Vagina (tissue), 2 donors: Measurements from ENCODE around the gene LAMB1. TPM values are rescaled to one million over a fixed set of nuclear protein-coding genes. Genes with fewer than 3 reads are reported as not detected.

Experiments used
- DNase-seq, 2 donors: peaks; one replicate each; pipeline ENCODE4 v3.0.0-alpha.2; 2017; ENCODE audit errors: extremely low spot score in 2 of 2
- H3K27ac ChIP-seq: fragments of 200-600 bp; sonication (generic); one replicate; pipeline ENCODE4 v1.5.1; 2019
- H3K27me3 ChIP-seq: fragments of 200-600 bp; sonication (generic); one replicate; pipeline ENCODE4 v1.5.1; 2019
- H3K36me3 ChIP-seq, 2 donors: fragments of 200-600 bp; sonication (generic); one replicate each; pipeline ENCODE4 v1.5.1; 2017 to 2019
- H3K4me1 ChIP-seq: fragments of 200-600 bp; sonication (generic); one replicate; pipeline ENCODE4 v1.5.1; 2019
- H3K4me3 ChIP-seq, 2 donors: fragments of 200-600 bp; sonication (generic); 1 replicate in 1 of 2; 2 replicates in 1 of 2; pipeline ENCODE4 v1.5.1; 2016 to 2019
- H3K9me3 ChIP-seq: fragments of 200-600 bp; sonication (generic); one replicate; pipeline ENCODE4 v1.5.1; 2019
- CTCF ChIP-seq, 3 experiments: fragments of 450-650 bp in 2 of 3; fragments of 200-600 bp in 1 of 3; sonication (generic) in 1 of 3; IDR thresholded peaks; one replicate each; pipeline ENCODE4 v1.5.1; 2017 to 2019; ENCODE audit warnings: antibody characterized with exemption in 3 of 3, mild to moderate bottlenecking in 2 of 3, moderate library complexity in 2 of 3
- POLR2A ChIP-seq, 2 donors: fragments of 450-650 bp; IDR thresholded peaks; one replicate each; pipeline ENCODE4 v1.6.1; 2017; ENCODE audit warnings: antibody characterized with exemption in 2 of 2, mild to moderate bottlenecking in 2 of 2, moderate library complexity in 2 of 2
- POLR2AphosphoS5 ChIP-seq, 2 donors: sonication (generic); formaldehyde crosslinking; IDR thresholded peaks; one replicate each; pipeline ENCODE4 v1.9.0; 2017; ENCODE audit warnings: antibody characterized with exemption in 2 of 2, mild to moderate bottlenecking in 2 of 2, low read depth in 1 of 2; ENCODE audit not compliant: insufficient read depth in 1 of 2
- intact Hi-C: fragments of 100-400 bp; cut with DNase I; formaldehyde crosslinking; loops from one replicate; pipeline ENCODE4 v1.15.1; 2023
- total RNA-seq: library from RNA; depleted of rRNA; stranded (reverse); fragments of >200 nt; gene quantifications from one replicate; pipeline ENCODE4 v1.2.3, GENCODE V29; 2016

LAMB1 gene
- total RNA-seq, 1 donor from 2014 or later: 152 TPM

GRCh38 chr7:107951896-107952295 is 51.1 kb downstream of the LAMB1 start:
- H3K4me1 ChIP-seq: peaks cover 1% of the 10 kb centered on the region

GRCh38 chr7:107951172-107951787 is 51.7 kb downstream of the LAMB1 start:
- no peak for TF ChIP-seq POLR2AphosphoS5 (IDR thresholded peaks at IDR 0.05; ENCODE audit: insufficient read depth in 1 of 2, low read depth in 1 of 2)
- TF ChIP-seq POLR2A (IDR thresholded peaks at IDR 0.05): no peak
- no peak for TF ChIP-seq CTCF (IDR thresholded peaks at IDR 0.05)
- no peak overlapping the region for H3K4me3 ChIP-seq
- intact Hi-C loops: no loop called here
- H3K27me3 ChIP-seq: no peaks in the 10 kb centered on the region
- no peak overlapping the region for H3K27ac ChIP-seq
- no peaks in the 10 kb centered on the region for H3K9me3 ChIP-seq
- peaks cover 4 to 13% of the 10 kb centered on the region in 2 donors for H3K36me3 ChIP-seq
- no peak for DNase-seq
- no peaks in the 10 kb centered on the region for H3K4me1 ChIP-seq

More at GRCh38 chr7:107951896-107952295, 51.1 kb downstream of the LAMB1 start:
- Histone ChIP-seq H3K4me3 (no peak overlapping the region), H3K9me3 (no peaks in the 10 kb centered on the region), H3K27me3 (no peaks in the 10 kb centered on the region), H3K27ac (no peak overlapping the region), H3K36me3 (peaks cover 4 to 13% of the 10 kb centered on the region in 2 donors)
- DNase-seq: no peak
- no peak for TF ChIP-seq CTCF (IDR thresholded peaks at IDR 0.05)
- intact Hi-C loops: no loop called here

GRCh38 chr7:107949443-107949935 is 53.5 kb downstream of the LAMB1 start:
- Histone ChIP-seq H3K4me1 (no peaks in the 10 kb centered on the region), H3K9me3 (no peaks in the 10 kb centered on the region), H3K36me3 (peaks cover 4 to 8% of the 10 kb centered on the region in 2 donors), H3K27me3 (no peaks in the 10 kb centered on the region), H3K4me3 (no peak overlapping the region), H3K27ac (no peak overlapping the region)
- no peak for TF ChIP-seq POLR2A (IDR thresholded peaks at IDR 0.05)
- no peak for TF ChIP-seq CTCF (IDR thresholded peaks at IDR 0.05)
- TF ChIP-seq POLR2AphosphoS5 (IDR thresholded peaks at IDR 0.05; ENCODE audit: insufficient read depth in 1 of 2, low read depth in 1 of 2): no peak
- DNase-seq: no peak
- intact Hi-C loops: loop anchor here (10.0 kb wide), 1 partner anchor 55 kb away; the partner anchor contains the start of gene LAMB1

GRCh38 chr7:107948645-107949442 is 54.1 kb downstream of the LAMB1 start:
- TF ChIP-seq POLR2A (IDR thresholded peaks at IDR 0.05): no peak
- TF ChIP-seq CTCF (IDR thresholded peaks at IDR 0.05): no peak
- no peak for TF ChIP-seq POLR2AphosphoS5 (IDR thresholded peaks at IDR 0.05; ENCODE audit: insufficient read depth in 1 of 2, low read depth in 1 of 2)
- Histone ChIP-seq H3K36me3 (peaks cover 2 to 4% of the 10 kb centered on the region in 2 donors), H3K27me3 (no peaks in the 10 kb centered on the region), H3K4me1 (no peaks in the 10 kb centered on the region), H3K4me3 (no peak overlapping the region), H3K27ac (no peak overlapping the region), H3K9me3 (no peaks in the 10 kb centered on the region)
- no peak for DNase-seq
- intact Hi-C loops: loop anchor here (10.0 kb wide), 1 partner anchor 56 kb away; the partner anchor contains the start of gene LAMB1
